ENCODE results near the gene NPFF. TPM values are rescaled to one million over a fixed set of nuclear protein-coding genes. Genes with fewer than 3 reads are reported as not detected.

NPFF gene
- total and polyA plus RNA-seq, 2 of the 13 experiments (the other 11 are each of a cell fraction or from before 2014, with no cell fraction given), result not detected

DNA sequence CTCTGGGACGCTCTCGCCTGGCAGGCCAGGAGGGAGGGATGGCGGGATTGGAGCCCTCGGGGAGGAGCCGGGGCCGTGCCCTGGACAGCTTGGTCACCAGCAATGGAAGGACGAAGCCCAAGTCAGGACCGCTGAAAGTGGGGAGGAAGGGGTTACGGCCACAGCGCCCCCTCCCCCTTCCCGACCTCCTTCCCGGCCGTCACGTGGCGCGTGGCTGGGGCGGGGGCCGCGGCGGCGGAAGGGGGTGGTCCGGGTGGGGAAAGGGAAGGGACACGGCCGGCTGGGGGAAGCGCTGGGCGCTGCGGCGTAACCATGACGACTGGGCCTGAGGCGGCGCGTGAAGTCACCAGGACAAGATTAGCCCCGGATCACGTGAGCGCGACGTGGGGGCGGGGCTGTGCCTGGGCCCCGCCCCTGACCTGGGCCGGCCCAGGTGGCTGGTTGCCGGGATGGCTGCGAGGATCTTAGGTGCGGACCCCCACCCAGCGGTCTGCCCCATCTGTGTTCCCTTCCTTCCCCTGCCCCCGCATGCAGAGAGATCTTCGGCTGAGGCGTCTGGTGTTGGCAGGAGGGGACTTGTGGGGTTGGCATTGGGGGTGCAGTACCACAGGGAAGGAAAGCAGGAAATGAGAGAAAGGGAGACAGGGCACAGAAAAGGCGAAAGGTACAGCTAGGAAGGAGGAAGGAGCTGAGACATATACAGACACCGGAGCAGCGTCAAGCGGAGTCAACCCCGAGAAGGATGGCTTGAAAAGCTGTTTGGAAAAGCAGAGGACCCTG, 14.3 kb downstream of the NPFF start (continued):
- TF ChIP-seq, protein P1, sequence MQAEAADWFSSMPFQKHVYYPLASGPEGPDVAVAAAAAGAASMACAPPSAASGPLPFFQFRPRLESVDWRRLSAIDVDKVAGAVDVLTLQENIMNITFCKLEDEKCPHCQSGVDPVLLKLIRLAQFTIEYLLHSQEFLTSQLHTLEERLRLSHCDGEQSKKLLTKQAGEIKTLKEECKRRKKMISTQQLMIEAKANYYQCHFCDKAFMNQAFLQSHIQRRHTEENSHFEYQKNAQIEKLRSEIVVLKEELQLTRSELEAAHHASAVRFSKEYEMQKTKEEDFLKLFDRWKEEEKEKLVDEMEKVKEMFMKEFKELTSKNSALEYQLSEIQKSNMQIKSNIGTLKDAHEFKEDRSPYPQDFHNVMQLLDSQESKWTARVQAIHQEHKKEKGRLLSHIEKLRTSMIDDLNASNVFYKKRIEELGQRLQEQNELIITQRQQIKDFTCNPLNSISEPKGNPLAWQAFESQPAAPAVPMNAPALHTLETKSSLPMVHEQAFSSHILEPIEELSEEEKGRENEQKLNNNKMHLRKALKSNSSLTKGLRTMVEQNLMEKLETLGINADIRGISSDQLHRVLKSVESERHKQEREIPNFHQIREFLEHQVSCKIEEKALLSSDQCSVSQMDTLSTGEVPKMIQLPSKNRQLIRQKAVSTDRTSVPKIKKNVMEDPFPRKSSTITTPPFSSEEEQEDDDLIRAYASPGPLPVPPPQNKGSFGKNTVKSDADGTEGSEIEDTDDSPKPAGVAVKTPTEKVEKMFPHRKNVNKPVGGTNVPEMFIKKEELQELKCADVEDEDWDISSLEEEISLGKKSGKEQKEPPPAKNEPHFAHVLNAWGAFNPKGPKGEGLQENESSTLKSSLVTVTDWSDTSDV (CRISPR knock-in tag; IDR thresholded peaks at IDR 0.05), result 0 out of 2 replicates have a peak, but pooled peaks have one; percentile 42
- TF ChIP-seq, protein P2, sequence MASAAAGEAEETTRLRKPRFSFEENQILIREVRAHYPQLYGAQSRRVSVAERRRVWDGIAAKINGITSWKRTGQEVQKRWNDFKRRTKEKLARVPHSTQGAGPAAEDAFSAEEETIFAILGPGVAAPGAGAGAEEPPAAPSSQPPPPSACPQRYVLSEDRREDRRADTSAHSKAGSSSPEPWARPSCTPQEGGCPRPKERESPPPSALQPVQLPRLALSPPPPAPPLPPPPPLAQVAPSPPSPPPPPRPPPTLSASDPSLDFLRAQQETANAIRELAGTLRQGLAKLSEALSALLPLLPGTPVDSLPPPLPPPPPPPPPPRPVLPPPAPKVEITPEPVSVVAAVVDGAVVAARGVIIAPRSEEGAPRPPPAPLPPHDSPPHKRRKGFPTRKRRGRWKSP (CRISPR knock-in tag; IDR thresholded peaks at IDR 0.05), result 0 out of 2 replicates have a peak, but pooled peaks have one; percentile 25
- peak; percentile 47 for TF ChIP-seq HNRNPLL (IDR thresholded peaks at IDR 0.05; ENCODE audit: low read depth, low read length, poor library complexity, severe bottlenecking)
- TF ChIP-seq SAP130 (CRISPR knock-in tag; IDR thresholded peaks at IDR 0.05; ENCODE audit: low read depth), result peak; percentile 82
- TF ChIP-seq, protein P3, sequence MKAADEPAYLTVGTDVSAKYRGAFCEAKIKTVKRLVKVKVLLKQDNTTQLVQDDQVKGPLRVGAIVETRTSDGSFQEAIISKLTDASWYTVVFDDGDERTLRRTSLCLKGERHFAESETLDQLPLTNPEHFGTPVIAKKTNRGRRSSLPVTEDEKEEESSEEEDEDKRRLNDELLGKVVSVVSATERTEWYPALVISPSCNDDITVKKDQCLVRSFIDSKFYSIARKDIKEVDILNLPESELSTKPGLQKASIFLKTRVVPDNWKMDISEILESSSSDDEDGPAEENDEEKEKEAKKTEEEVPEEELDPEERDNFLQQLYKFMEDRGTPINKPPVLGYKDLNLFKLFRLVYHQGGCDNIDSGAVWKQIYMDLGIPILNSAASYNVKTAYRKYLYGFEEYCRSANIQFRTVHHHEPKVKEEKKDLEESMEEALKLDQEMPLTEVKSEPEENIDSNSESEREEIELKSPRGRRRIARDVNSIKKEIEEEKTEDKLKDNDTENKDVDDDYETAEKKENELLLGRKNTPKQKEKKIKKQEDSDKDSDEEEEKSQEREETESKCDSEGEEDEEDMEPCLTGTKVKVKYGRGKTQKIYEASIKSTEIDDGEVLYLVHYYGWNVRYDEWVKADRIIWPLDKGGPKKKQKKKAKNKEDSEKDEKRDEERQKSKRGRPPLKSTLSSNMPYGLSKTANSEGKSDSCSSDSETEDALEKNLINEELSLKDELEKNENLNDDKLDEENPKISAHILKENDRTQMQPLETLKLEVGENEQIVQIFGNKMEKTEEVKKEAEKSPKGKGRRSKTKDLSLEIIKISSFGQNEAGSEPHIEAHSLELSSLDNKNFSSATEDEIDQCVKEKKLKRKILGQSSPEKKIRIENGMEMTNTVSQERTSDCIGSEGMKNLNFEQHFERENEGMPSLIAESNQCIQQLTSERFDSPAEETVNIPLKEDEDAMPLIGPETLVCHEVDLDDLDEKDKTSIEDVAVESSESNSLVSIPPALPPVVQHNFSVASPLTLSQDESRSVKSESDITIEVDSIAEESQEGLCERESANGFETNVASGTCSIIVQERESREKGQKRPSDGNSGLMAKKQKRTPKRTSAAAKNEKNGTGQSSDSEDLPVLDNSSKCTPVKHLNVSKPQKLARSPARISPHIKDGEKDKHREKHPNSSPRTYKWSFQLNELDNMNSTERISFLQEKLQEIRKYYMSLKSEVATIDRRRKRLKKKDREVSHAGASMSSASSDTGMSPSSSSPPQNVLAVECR (CRISPR knock-in tag; IDR thresholded peaks at IDR 0.05; ENCODE audit: borderline replicate concordance), result peak; percentile 73
- TF ChIP-seq, protein P4, sequence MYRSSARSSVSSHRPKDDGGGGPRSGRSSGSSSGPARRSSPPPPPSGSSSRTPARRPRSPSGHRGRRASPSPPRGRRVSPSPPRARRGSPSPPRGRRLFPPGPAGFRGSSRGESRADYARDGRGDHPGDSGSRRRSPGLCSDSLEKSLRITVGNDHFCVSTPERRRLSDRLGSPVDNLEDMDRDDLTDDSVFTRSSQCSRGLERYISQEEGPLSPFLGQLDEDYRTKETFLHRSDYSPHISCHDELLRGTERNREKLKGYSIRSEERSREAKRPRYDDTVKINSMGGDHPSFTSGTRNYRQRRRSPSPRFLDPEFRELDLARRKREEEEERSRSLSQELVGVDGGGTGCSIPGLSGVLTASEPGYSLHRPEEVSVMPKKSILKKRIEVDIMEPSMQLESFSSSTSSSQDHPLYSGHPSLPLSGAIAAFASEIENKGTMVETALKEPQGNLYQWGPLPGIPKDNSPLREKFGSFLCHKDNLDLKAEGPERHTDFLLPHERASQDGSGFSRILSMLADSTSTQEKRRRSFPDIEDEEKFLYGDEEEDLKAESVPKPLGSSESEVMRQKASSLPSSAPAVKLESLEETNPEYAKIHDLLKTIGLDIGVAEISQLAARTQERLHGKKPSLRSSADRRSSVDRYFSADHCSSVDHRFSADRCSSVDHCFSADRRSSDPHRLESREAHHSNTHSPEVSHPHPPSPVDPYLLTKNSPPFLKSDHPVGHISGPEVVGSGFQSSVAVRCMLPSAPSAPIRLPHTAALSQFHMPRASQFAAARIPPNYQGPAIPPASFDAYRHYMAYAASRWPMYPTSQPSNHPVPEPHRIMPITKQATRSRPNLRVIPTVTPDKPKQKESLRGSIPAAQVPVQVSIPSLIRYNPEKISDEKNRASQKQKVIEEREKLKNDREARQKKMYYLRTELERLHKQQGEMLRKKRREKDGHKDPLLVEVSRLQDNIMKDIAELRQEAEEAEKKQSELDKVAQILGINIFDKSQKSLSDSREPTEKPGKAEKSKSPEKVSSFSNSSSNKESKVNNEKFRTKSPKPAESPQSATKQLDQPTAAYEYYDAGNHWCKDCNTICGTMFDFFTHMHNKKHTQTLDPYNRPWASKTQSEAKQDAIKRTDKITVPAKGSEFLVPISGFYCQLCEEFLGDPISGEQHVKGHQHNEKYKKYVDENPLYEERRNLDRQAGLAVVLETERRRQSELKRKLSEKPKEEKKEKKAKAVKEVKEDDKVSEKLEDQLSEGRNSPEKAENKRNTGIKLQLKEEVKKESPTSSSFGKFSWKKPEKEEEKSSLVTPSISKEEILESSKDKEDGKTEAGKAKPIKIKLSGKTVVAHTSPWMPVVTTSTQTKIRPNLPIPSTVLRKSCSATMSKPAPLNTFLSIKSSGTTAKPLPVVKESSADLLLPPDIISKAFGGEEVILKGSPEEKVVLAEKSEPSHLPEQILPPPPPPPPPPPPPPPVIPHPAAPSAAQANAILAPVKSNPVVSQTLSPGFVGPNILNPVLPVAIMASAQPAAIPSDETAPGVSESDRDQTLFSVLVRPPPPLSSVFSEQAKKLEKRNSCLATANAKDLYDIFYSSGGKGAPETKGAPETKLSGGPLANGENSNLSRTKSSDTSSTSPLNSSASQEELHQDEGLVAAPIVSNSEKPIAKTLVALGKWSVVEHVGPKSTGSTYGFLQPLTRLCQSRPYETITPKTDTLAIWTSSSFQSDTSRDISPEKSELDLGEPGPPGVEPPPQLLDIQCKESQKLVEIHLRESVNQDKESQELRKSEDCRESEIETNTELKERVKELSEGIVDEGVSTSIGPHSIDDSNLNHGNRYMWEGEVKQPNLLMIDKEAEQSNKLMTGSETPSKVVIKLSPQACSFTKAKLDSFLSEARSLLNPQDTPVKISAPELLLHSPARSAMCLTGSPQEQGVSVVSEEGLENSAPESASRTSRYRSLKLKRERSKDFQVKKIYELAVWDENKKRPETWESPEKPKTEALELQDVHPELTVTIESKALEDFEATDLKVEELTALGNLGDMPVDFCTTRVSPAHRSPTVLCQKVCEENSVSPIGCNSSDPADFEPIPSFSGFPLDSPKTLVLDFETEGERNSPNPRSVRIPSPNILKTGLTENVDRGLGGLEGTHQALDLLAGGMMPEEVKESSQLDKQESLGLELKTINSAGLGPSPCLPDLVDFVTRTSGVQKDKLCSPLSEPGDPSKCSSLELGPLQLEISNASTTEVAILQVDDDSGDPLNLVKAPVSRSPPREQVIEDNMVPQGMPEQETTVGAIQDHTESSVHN (CRISPR knock-in tag; IDR thresholded peaks at IDR 0.05), result no peak; the same call in 1 of the 2 replicates
- peak; percentile 19 for TF ChIP-seq ASH2L (IDR thresholded peaks at IDR 0.05; ENCODE audit: insufficient read length, low read depth, low read length)
- no peak for TF ChIP-seq SOX6 (IDR thresholded peaks at IDR 0.05)
- TF ChIP-seq SOX6 (CRISPR knock-in tag; IDR thresholded peaks at IDR 0.05), result 0 out of 2 replicates have a peak, but pooled peaks have one; percentile 23
- peak; percentile 54 for TF ChIP-seq POLR2AphosphoS5 (IDR thresholded peaks at IDR 0.05; ENCODE audit: low read depth, low read length)
- no peak for TF ChIP-seq NFKB2 (CRISPR knock-in tag; IDR thresholded peaks at IDR 0.05; ENCODE audit: borderline replicate concordance)
